Epithelial cell of proximal tubule (primary cell): ENCODE data around the gene SAA2. TPM values are rescaled to one million over a fixed set of nuclear protein-coding genes. Genes with fewer than 3 reads are reported as not detected.
A peak's percentile ranks its signal among the peaks of the same experiment; 100 is the strongest.
"Not testable (repeated sequence)": the region's sequence is repeated elsewhere in the genome, so short reads cannot be mapped to it uniquely, and the experiment has no call there.

ENCODE experiments used
- DNase-seq: peaks from one replicate; pipeline ENCODE4 v3.0.0-alpha.2; 2011; ENCODE audit warnings: low read depth
- H3K4me3 ChIP-seq: 2 replicates; pipeline ENCODE4 v1.5.1; 2011; ENCODE audit warnings: low read depth, mild to moderate bottlenecking, low read length
- CTCF ChIP-seq: conservative IDR thresholded peaks from 2 replicates; pipeline ENCODE4 v1.5.1; 2012; ENCODE audit warnings: low read depth, mild to moderate bottlenecking, low read length
- total RNA-seq: library from RNA; depleted of rRNA; stranded (reverse); fragments of >200 nt; gene quantifications from 2 replicates; pipeline ENCODE4 v1.2.3, GENCODE V29; 2015

SAA2 gene
- total RNA-seq, 1 donor from 2014 or later = 63.5 TPM

- no peak overlapping the region for H3K4me3 ChIP-seq
- TF ChIP-seq CTCF = no peak
- no peak for DNase-seq
Observed at GRCh38 chr11:18277565-18278271, 29.2 kb upstream of the SAA2 start.

- H3K4me3 ChIP-seq = no peak overlapping the region
- TF ChIP-seq CTCF = no peak
- DNase-seq = no peak
Observed at GRCh38 chr11:18271206-18271605, 22.7 kb upstream of the SAA2 start.

- TF ChIP-seq CTCF = peak; percentile 28
Observed at GRCh38 chr11:18270102-18270501, 21.6 kb upstream of the SAA2 start.

GRCh38 chr11:18269252-18269651 lies 20.8 kb upstream of the SAA2 start:
- H3K4me3 ChIP-seq, DNase-seq: not testable (repeated sequence)

More at GRCh38 chr11:18270102-18270501, 21.6 kb upstream of the SAA2 start:
- DNase-seq = no peak
- no peak overlapping the region for H3K4me3 ChIP-seq

- DNase-seq, H3K4me3 ChIP-seq: not testable (repeated sequence)
- peak; percentile 10 for TF ChIP-seq CTCF
Observed at GRCh38 chr11:18267335-18268133, 19.1 kb upstream of the SAA2 start.

GRCh38 chr11:18265949-18266348 lies 17.5 kb upstream of the SAA2 start, which contains the start of gene SAA1:
SAA1 (plus strand) TSS chr11:18266264; CDS start chr11:18266888, 624 bp downstream.
- DNase-seq = peak; percentile 50
- no peak for TF ChIP-seq CTCF

GRCh38 chr11:18264677-18265555 lies 16.4 kb upstream of the SAA2 start:
- H3K4me3 ChIP-seq = no peak overlapping the region
- DNase-seq = no peak
- no peak for TF ChIP-seq CTCF

More at GRCh38 chr11:18265949-18266348, 17.5 kb upstream of the SAA2 start, which contains the start of gene SAA1:
- no peak within 1 kb of the TSS for H3K4me3 ChIP-seq
